ENCODE measurements around the gene PRICKLE2.

The PRICKLE2 gene

DNA sequence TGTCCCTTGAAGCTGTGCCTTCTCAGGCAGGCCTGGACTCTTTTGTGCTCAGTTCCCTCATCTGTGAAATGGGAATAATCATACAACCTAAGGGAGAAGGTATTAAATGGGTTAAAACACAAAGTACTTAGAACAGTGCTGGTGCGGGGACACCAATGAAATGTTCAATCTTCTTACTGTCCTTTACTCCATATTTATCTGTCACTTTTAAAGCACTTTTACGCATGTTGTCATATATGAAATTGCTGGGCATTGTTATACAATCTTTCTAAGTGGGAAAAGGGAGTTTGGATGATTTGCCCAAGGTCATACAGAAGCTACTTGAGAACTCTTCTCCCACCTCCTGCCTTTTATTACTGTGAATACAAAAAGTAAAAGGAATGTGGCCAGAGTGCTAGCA, 114.2 kb downstream of the PRICKLE2 start:
- Histone ChIP-seq H3K9me3 (ENCODE audit: control insufficient read depth, low read depth, low read length) (no peaks in the 10 kb centered on the region), H3K36me3 (ENCODE audit: control insufficient read depth, low read depth, low read length) (no peaks in the 10 kb centered on the region), H3K4me3 (ENCODE audit: low read length) (no peak overlapping the region), H3K27me3 (ENCODE audit: control insufficient read depth, insufficient read depth, low read length) (no peaks in the 10 kb centered on the region), H3K4me1 (ENCODE audit: control insufficient read depth, low read depth, low read length) (peaks cover 24% of the 10 kb centered on the region), H3K27ac (ENCODE audit: low read length) (no peak overlapping the region), H3K9ac (ENCODE audit: low read length) (no peak overlapping the region)

GRCh38 chr3:64110071-64110470, 115.2 kb downstream of the PRICKLE2 start:
- H3K4me3 ChIP-seq (ENCODE audit: low read length), result no peak overlapping the region
- no peak overlapping the region for H3K9ac ChIP-seq (ENCODE audit: low read length)
- peaks cover 24% of the 10 kb centered on the region for H3K4me1 ChIP-seq (ENCODE audit: control insufficient read depth, low read depth, low read length)
- H3K27ac ChIP-seq (ENCODE audit: low read length), result no peak overlapping the region
- no peaks in the 10 kb centered on the region for H3K27me3 ChIP-seq (ENCODE audit: control insufficient read depth, insufficient read depth, low read length)
- no peaks in the 10 kb centered on the region for H3K9me3 ChIP-seq (ENCODE audit: control insufficient read depth, low read depth, low read length)
- no peaks in the 10 kb centered on the region for H3K36me3 ChIP-seq (ENCODE audit: control insufficient read depth, low read depth, low read length)

DNA sequence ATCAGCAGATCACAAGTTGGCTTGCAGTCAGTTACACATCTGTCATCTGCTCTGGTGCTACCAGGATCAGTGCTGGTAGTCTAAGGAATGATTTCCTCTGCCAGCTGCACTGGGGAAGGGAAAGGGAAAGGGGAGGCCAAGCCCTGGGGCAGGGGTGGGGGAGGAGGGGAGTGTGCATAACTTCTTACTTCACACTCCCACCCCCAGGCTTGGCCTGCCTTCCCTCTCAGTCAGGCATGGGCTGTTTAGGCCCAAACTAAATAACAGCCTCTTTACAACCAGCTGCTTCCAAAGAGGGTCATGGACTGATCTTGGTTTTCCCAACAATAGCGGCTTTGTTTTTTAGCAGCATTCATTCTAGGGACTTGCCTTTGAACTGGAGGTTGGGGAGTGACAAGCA, 115.8 kb downstream of the PRICKLE2 start:
- H3K4me3 ChIP-seq (ENCODE audit: low read length), result no peak overlapping the region
- H3K9ac ChIP-seq (ENCODE audit: low read length), result no peak overlapping the region
- no peaks in the 10 kb centered on the region for H3K27me3 ChIP-seq (ENCODE audit: control insufficient read depth, insufficient read depth, low read length)
- H3K27ac ChIP-seq (ENCODE audit: low read length), result no peak overlapping the region
- H3K36me3 ChIP-seq (ENCODE audit: control insufficient read depth, low read depth, low read length), result no peaks in the 10 kb centered on the region
- peaks cover 24% of the 10 kb centered on the region for H3K4me1 ChIP-seq (ENCODE audit: control insufficient read depth, low read depth, low read length)
- H3K9me3 ChIP-seq (ENCODE audit: control insufficient read depth, low read depth, low read length), result no peaks in the 10 kb centered on the region

DNA sequence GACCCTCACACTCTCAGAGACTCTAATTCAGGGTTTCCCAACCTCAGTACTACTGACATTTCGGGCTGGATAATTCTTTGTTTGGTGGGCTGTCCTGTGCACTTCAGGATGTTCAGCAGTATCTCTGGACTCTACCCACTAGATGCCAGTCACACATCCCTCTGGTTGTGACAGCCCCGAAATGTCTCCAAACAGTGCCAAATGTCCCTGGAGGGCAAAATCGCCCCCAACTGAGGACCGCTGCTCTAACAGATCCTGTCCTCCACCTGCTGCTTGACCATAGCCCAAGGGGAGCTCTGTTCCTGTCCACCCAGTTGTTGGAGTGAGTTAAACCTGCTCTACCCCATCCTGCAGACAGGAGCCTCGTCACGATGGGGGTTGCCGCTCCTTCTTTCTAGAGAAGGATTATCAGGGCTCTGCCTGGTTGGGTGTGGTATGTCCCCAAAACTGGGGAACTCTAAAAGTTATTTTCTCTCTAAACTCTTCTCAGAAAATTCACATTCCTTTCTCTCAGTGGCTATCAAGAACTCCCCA, 116.4 kb downstream of the PRICKLE2 start:
- Histone ChIP-seq H3K4me3 (ENCODE audit: low read length) (no peak overlapping the region), H3K27me3 (ENCODE audit: control insufficient read depth, insufficient read depth, low read length) (no peaks in the 10 kb centered on the region), H3K9me3 (ENCODE audit: control insufficient read depth, low read depth, low read length) (no peaks in the 10 kb centered on the region), H3K9ac (ENCODE audit: low read length) (no peak overlapping the region), H3K36me3 (ENCODE audit: control insufficient read depth, low read depth, low read length) (no peaks in the 10 kb centered on the region), H3K4me1 (ENCODE audit: control insufficient read depth, low read depth, low read length) (peaks cover 24% of the 10 kb centered on the region), H3K27ac (ENCODE audit: low read length) (no peak overlapping the region)

GRCh38 chr3:64108231-64108630, 117.0 kb downstream of the PRICKLE2 start:
- Histone ChIP-seq H3K36me3 (ENCODE audit: control insufficient read depth, low read depth, low read length) (no peaks in the 10 kb centered on the region), H3K27me3 (ENCODE audit: control insufficient read depth, insufficient read depth, low read length) (no peaks in the 10 kb centered on the region), H3K9ac (ENCODE audit: low read length) (no peak overlapping the region), H3K4me1 (ENCODE audit: control insufficient read depth, low read depth, low read length) (peaks cover 24% of the 10 kb centered on the region), H3K27ac (ENCODE audit: low read length) (no peak overlapping the region), H3K9me3 (ENCODE audit: control insufficient read depth, low read depth, low read length) (no peaks in the 10 kb centered on the region), H3K4me3 (ENCODE audit: low read length) (no peak overlapping the region)

DNA sequence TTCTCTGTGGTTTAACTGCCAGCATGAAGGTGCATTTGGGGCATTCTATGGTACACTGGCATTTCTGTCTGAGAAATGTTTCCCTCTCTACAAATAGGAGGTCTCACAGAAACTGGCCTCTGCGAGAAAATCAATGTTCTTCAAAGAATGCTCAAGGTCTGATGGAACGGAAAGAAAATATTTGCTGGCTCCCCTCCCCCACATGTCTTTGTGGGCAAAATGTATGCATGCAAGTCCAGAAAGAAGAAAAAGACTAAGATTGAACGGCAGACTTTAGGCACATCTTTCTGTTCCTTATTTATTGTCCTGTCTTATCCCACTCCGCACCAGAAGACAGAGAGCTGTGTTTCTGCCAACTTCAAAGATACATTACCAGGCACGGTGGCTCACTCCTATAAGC, 118.1 kb downstream of the PRICKLE2 start:
- Histone ChIP-seq H3K27me3 (ENCODE audit: control insufficient read depth, insufficient read depth, low read length) (no peaks in the 10 kb centered on the region), H3K4me3 (ENCODE audit: low read length) (no peak overlapping the region), H3K9me3 (ENCODE audit: control insufficient read depth, low read depth, low read length) (no peaks in the 10 kb centered on the region), H3K27ac (ENCODE audit: low read length) (no peak overlapping the region), H3K9ac (ENCODE audit: low read length) (no peak overlapping the region), H3K4me1 (ENCODE audit: control insufficient read depth, low read depth, low read length) (peaks cover 24% of the 10 kb centered on the region), H3K36me3 (ENCODE audit: control insufficient read depth, low read depth, low read length) (no peaks in the 10 kb centered on the region)

- H3K36me3 ChIP-seq (ENCODE audit: control insufficient read depth, low read depth, low read length), result no peaks in the 10 kb centered on the region
- H3K9me3 ChIP-seq (ENCODE audit: control insufficient read depth, low read depth, low read length), result no peaks in the 10 kb centered on the region
- peaks cover 24% of the 10 kb centered on the region for H3K4me1 ChIP-seq (ENCODE audit: control insufficient read depth, low read depth, low read length)
- H3K4me3 ChIP-seq (ENCODE audit: low read length), result no peak overlapping the region
- H3K27me3 ChIP-seq (ENCODE audit: control insufficient read depth, insufficient read depth, low read length), result no peaks in the 10 kb centered on the region
- H3K9ac ChIP-seq (ENCODE audit: low read length), result no peak overlapping the region
- no peak overlapping the region for H3K27ac ChIP-seq (ENCODE audit: low read length)
Measured at GRCh38 chr3:64105816-64106215, 119.5 kb downstream of the PRICKLE2 start.

- no peaks in the 10 kb centered on the region for H3K9me3 ChIP-seq (ENCODE audit: control insufficient read depth, low read depth, low read length)
- peaks cover 22% of the 10 kb centered on the region for H3K4me1 ChIP-seq (ENCODE audit: control insufficient read depth, low read depth, low read length)
- no peak overlapping the region for H3K9ac ChIP-seq (ENCODE audit: low read length)
- no peak overlapping the region for H3K27ac ChIP-seq (ENCODE audit: low read length)
- no peaks in the 10 kb centered on the region for H3K27me3 ChIP-seq (ENCODE audit: control insufficient read depth, insufficient read depth, low read length)
- no peaks in the 10 kb centered on the region for H3K36me3 ChIP-seq (ENCODE audit: control insufficient read depth, low read depth, low read length)
- no peak overlapping the region for H3K4me3 ChIP-seq (ENCODE audit: low read length)
Measured at GRCh38 chr3:64104691-64105111, 120.6 kb downstream of the PRICKLE2 start.

DNA sequence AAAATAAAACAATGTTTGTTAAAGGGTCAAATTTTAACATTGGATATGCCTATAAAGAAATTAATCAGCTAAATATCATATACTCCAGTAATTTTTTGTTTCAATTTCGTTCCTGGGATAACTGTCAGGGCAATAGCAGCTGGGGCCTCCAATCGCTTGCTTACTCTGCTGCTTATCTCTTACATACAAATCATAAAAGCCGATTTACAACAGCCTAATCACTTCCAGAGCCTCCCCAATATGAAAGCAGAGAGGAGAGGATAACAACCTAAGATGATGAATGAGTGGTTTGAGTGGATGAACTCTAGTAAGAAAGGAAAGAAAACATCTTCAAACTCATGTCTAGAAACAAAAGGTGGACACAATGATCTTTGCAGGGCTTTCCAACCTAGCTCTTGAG, 121.3 kb downstream of the PRICKLE2 start:
- Histone ChIP-seq H3K36me3 (ENCODE audit: control insufficient read depth, low read depth, low read length) (no peaks in the 10 kb centered on the region), H3K27me3 (ENCODE audit: control insufficient read depth, insufficient read depth, low read length) (no peaks in the 10 kb centered on the region), H3K27ac (ENCODE audit: low read length) (no peak overlapping the region), H3K9ac (ENCODE audit: low read length) (no peak overlapping the region), H3K4me1 (ENCODE audit: control insufficient read depth, low read depth, low read length) (peaks cover 15% of the 10 kb centered on the region), H3K9me3 (ENCODE audit: control insufficient read depth, low read depth, low read length) (no peaks in the 10 kb centered on the region), H3K4me3 (ENCODE audit: low read length) (no peak overlapping the region)

DNA sequence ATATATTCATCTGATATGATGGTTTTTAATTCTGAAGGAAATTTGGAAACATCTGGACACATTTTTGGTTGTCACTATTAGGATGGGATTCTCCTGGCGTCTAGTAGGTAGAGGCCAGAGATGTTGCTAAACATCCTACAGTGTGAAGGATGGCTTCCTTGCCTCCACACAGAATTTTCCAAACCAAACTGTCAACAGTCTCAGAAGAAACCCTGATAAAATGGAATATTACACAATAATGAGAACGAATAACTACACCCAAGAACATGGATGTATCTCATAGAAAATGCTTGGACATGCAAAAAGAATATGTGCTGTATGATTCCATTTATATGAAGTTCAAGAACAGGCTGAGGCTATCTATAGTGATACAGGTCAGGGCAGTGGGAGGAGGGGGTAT, 122.1 kb downstream of the PRICKLE2 start:
- H3K27ac ChIP-seq (ENCODE audit: low read length), result no peak overlapping the region
- H3K36me3 ChIP-seq (ENCODE audit: control insufficient read depth, low read depth, low read length), result no peaks in the 10 kb centered on the region
- H3K4me1 ChIP-seq (ENCODE audit: control insufficient read depth, low read depth, low read length), result peaks cover 11% of the 10 kb centered on the region
- H3K9ac ChIP-seq (ENCODE audit: low read length), result no peak overlapping the region
- no peaks in the 10 kb centered on the region for H3K27me3 ChIP-seq (ENCODE audit: control insufficient read depth, insufficient read depth, low read length)
- no peaks in the 10 kb centered on the region for H3K9me3 ChIP-seq (ENCODE audit: control insufficient read depth, low read depth, low read length)
- H3K4me3 ChIP-seq (ENCODE audit: low read length), result no peak overlapping the region

- Histone ChIP-seq H3K27me3 (ENCODE audit: control insufficient read depth, insufficient read depth, low read length) (no peaks in the 10 kb centered on the region), H3K4me1 (ENCODE audit: control insufficient read depth, low read depth, low read length) (peaks cover 13% of the 10 kb centered on the region), H3K27ac (ENCODE audit: low read length) (no peak overlapping the region), H3K9me3 (ENCODE audit: control insufficient read depth, low read depth, low read length) (no peaks in the 10 kb centered on the region), H3K36me3 (ENCODE audit: control insufficient read depth, low read depth, low read length) (no peaks in the 10 kb centered on the region), H3K9ac (ENCODE audit: low read length) (no peak overlapping the region), H3K4me3 (ENCODE audit: low read length) (no peak overlapping the region)
Measured at GRCh38 chr3:64102147-64102546, 123.1 kb downstream of the PRICKLE2 start.

- no peak overlapping the region for H3K27ac ChIP-seq (ENCODE audit: low read length)
- H3K27me3 ChIP-seq (ENCODE audit: control insufficient read depth, insufficient read depth, low read length), result no peaks in the 10 kb centered on the region
- no peaks in the 10 kb centered on the region for H3K9me3 ChIP-seq (ENCODE audit: control insufficient read depth, low read depth, low read length)
- no peak overlapping the region for H3K4me3 ChIP-seq (ENCODE audit: low read length)
- no peaks in the 10 kb centered on the region for H3K36me3 ChIP-seq (ENCODE audit: control insufficient read depth, low read depth, low read length)
- H3K9ac ChIP-seq (ENCODE audit: low read length), result no peak overlapping the region
- H3K4me1 ChIP-seq (ENCODE audit: control insufficient read depth, low read depth, low read length), result peaks cover 22% of the 10 kb centered on the region
Measured at GRCh38 chr3:64099316-64099715, 126.0 kb downstream of the PRICKLE2 start.
